H1 (cell line): ENCODE data around the gene PLCZ1. TPM values are rescaled to one million over a fixed set of nuclear protein-coding genes. Genes with fewer than 3 reads are reported as not detected.

Source experiments
- CTCF ChIA-PET: fragments of 300-600 bp; sonication (Branson Sonifier 250); formaldehyde crosslinking; loops from one replicate; lab custom pipeline; 2021; ENCODE audit not compliant: partially characterized antibody; lab: Charles Lee
- POLR2A ChIA-PET: fragments of 300-600 bp; sonication (Branson Sonifier 250); formaldehyde crosslinking; loops from one replicate; lab custom pipeline; 2021; ENCODE audit warnings: inconsistent platforms; ENCODE audit not compliant: partially characterized antibody; lab: Charles Lee
- DNase-seq, 2 experiments: peaks; one replicate each; pipeline versions ENCODE4 v3.0.0 to v3.0.0-alpha.2; 2010 to 2022; ENCODE audit warnings: low spot score in 2 of 2, low read depth in 1 of 2, mixed read lengths in 1 of 2
- FAIRE-seq: peaks from 2 replicates; lab custom pipeline; 2011; peaks lifted over from hg19 to GRCh38; lab: Jason Lieb, UNC
- H2AFZ ChIP-seq: 2 replicates; pipeline ENCODE4 v1.8.1; 2012; ENCODE audit warnings: low read length, inconsistent platforms
- H2AK5ac ChIP-seq: 2 replicates; pipeline ENCODE4 v1.6.1; 2013; ENCODE audit warnings: low read depth, low read length
- H2BK120ac ChIP-seq: replicated peaks from 2 replicates; pipeline ENCODE3; 2013; ENCODE audit warnings: low read depth, low read length, inconsistent platforms
- H2BK12ac ChIP-seq: 2 replicates; pipeline ENCODE4 v1.6.1; 2013; ENCODE audit warnings: low read depth, low read length
- H2BK15ac ChIP-seq: 2 replicates; pipeline ENCODE4 v1.6.1; 2013; ENCODE audit warnings: low read length
- H2BK20ac ChIP-seq: 2 replicates; pipeline ENCODE4 v1.6.1; 2013; ENCODE audit warnings: low read length
- H2BK5ac ChIP-seq: 2 replicates; pipeline ENCODE4 v1.6.1; 2013; ENCODE audit warnings: low read depth, low read length
- H3K14ac ChIP-seq: 2 replicates; pipeline ENCODE4 v1.6.1; 2013; ENCODE audit warnings: inconsistent platforms; ENCODE audit not compliant: insufficient read length
- H3K18ac ChIP-seq: 2 replicates; pipeline ENCODE4 v1.6.1; 2013; ENCODE audit warnings: low read length; ENCODE audit errors: extremely low read depth
- H3K23ac ChIP-seq: 2 replicates; pipeline ENCODE4 v1.6.1; 2013; ENCODE audit warnings: inconsistent platforms; ENCODE audit not compliant: insufficient read length
- H3K23me2 ChIP-seq: 2 replicates; pipeline ENCODE4 v1.6.1; 2013; ENCODE audit warnings: low read depth, low read length
- H3K27ac ChIP-seq: 2 replicates; pipeline ENCODE4 v1.6.1; 2011; ENCODE audit warnings: low read depth, low read length, inconsistent platforms
- H3K27me3 ChIP-seq, 4 experiments: replicated peaks in 1 of 4; 1 replicate in 1 of 4; 2 replicates in 3 of 4; pipeline versions ENCODE4 v1.6.1 to v1.8.1; 2011 to 2013; ENCODE audit warnings: low read length in 3 of 4, mild to moderate bottlenecking in 3 of 4, inconsistent platforms in 2 of 4, mixed read lengths in 2 of 4, moderate library complexity in 1 of 4; ENCODE audit not compliant: control insufficient read depth in 3 of 4, insufficient read depth in 3 of 4; ENCODE audit errors: extremely low read depth in 1 of 4
- H3K36me3 ChIP-seq, 4 experiments: 2 replicates each; pipeline versions ENCODE4 v1.6.1 to v1.8.1; 2011 to 2013; ENCODE audit warnings: mild to moderate bottlenecking in 4 of 4, low read length in 3 of 4, moderate library complexity in 2 of 4, control low read depth in 1 of 4, inconsistent platforms in 1 of 4; ENCODE audit not compliant: insufficient read depth in 4 of 4, control insufficient read depth in 2 of 4
- H3K4ac ChIP-seq: replicated peaks from 2 replicates; pipeline ENCODE3; 2013; ENCODE audit warnings: low read length, low read depth, mixed read lengths, inconsistent platforms; ENCODE audit not compliant: insufficient read length
- H3K4me1 ChIP-seq, 4 experiments: replicated peaks in 1 of 4; 1 replicate in 1 of 4; 2 replicates in 3 of 4; pipeline versions ENCODE4 v1.6.1 to v1.8.1; 2011 to 2013; ENCODE audit warnings: low read length in 3 of 4, inconsistent platforms in 2 of 4, mixed read lengths in 1 of 4; ENCODE audit not compliant: insufficient read depth in 4 of 4, control insufficient read depth in 3 of 4
- H3K4me2 ChIP-seq, 2 experiments: 2 replicates each; pipeline versions ENCODE4 v1.6.1 to v1.8.1; 2011 to 2013; ENCODE audit warnings: low read depth in 2 of 2, low read length in 2 of 2, control low read depth in 1 of 2, inconsistent platforms in 1 of 2, mild to moderate bottlenecking in 1 of 2; ENCODE audit not compliant: insufficient read depth in 1 of 2
- H3K4me3 ChIP-seq, 4 experiments: fragments of 200-600, 300-600 bp in 1 of 4; sonication (generic), shearing (Covaris generic), sonication (Bioruptor Twin) in 1 of 4; 2 replicates each; pipeline versions ENCODE4 v1.5.1 to v1.8.1; 2011 to 2016; ENCODE audit warnings: low read length in 4 of 4, low read depth in 3 of 4, control low read depth in 2 of 4, inconsistent platforms in 2 of 4, mild to moderate bottlenecking in 2 of 4, mixed read lengths in 1 of 4, moderate library complexity in 1 of 4; ENCODE audit not compliant: insufficient read depth in 2 of 4; ENCODE audit errors: extremely low read depth in 1 of 4
- H3K56ac ChIP-seq: replicated peaks from 2 replicates; pipeline ENCODE3; 2013; ENCODE audit warnings: low read depth, mild to moderate bottlenecking, mixed read lengths, low read length, inconsistent platforms; ENCODE audit not compliant: insufficient read length
- H3K79me1 ChIP-seq: 2 replicates; pipeline ENCODE4 v1.6.1; 2013; ENCODE audit warnings: low read depth, low read length, control low read depth
- H3K79me2 ChIP-seq, 2 experiments: 2 replicates each; pipeline versions ENCODE4 v1.6.1 to v1.8.1; 2012 to 2013; ENCODE audit warnings: low read length in 2 of 2, mild to moderate bottlenecking in 2 of 2, inconsistent platforms in 1 of 2; ENCODE audit not compliant: insufficient read depth in 2 of 2, control insufficient read depth in 1 of 2
- H3K9ac ChIP-seq, 4 experiments: replicated peaks in 1 of 4; 1 replicate in 1 of 4; 2 replicates in 3 of 4; pipeline versions ENCODE4 v1.6.1 to v1.8.1; 2011 to 2013; ENCODE audit warnings: low read depth in 3 of 4, low read length in 3 of 4, control low read depth in 2 of 4, mild to moderate bottlenecking in 2 of 4, moderate library complexity in 2 of 4, inconsistent platforms in 1 of 4; ENCODE audit errors: extremely low read depth in 1 of 4
- H3K9me3 ChIP-seq, 2 experiments: 2 replicates each; pipeline versions ENCODE4 v1.6.1 to v1.8.1; 2012 to 2013; ENCODE audit warnings: mild to moderate bottlenecking in 2 of 2, moderate library complexity in 2 of 2, control low read depth in 1 of 2, inconsistent platforms in 1 of 2, low read depth in 1 of 2, low read length in 1 of 2, mixed read lengths in 1 of 2; ENCODE audit not compliant: insufficient read depth in 2 of 2
- H4K20me1 ChIP-seq, 2 experiments: replicated peaks in 1 of 2; 2 replicates each; pipeline versions ENCODE3 to v1.8.1; 2011 to 2013; ENCODE audit warnings: inconsistent platforms in 2 of 2, low read length in 2 of 2, mild to moderate bottlenecking in 1 of 2; ENCODE audit not compliant: insufficient read depth in 2 of 2, control insufficient read depth in 1 of 2
- H4K5ac ChIP-seq: 2 replicates; pipeline ENCODE4 v1.6.1; 2013; ENCODE audit warnings: low read length, low read depth, mixed read lengths, inconsistent platforms; ENCODE audit not compliant: insufficient read length
- H4K8ac ChIP-seq: 2 replicates; pipeline ENCODE4 v1.8.0; 2013; ENCODE audit warnings: mild to moderate bottlenecking, moderate library complexity, low read length, inconsistent platforms; ENCODE audit not compliant: insufficient read depth; ENCODE audit errors: extremely low read depth
- H4K91ac ChIP-seq: replicated peaks from 2 replicates; pipeline ENCODE3; 2013; ENCODE audit warnings: low read length, mixed read lengths, inconsistent platforms; ENCODE audit not compliant: insufficient read length
- BCL11A ChIP-seq, 2 experiments: IDR thresholded peaks; one replicate each; pipeline ENCODE4 v1.6.1; 2011; ENCODE audit warnings: low read depth in 2 of 2, low read length in 2 of 2, mild to moderate bottlenecking in 2 of 2
- EGR1 ChIP-seq: IDR thresholded peaks from 2 replicates; pipeline ENCODE4 v1.6.1; 2011; ENCODE audit warnings: low read depth, low read length, borderline replicate concordance
- EP300 ChIP-seq, 2 experiments: IDR thresholded peaks; 1 replicate in 1 of 2; 2 replicates in 1 of 2; pipeline ENCODE4 v1.6.1; 2011 to 2012; ENCODE audit warnings: low read depth in 2 of 2, low read length in 2 of 2, mild to moderate bottlenecking in 2 of 2, borderline replicate concordance in 1 of 2, inconsistent platforms in 1 of 2, moderate library complexity in 1 of 2
- JUN ChIP-seq: IDR thresholded peaks from 2 replicates; pipeline ENCODE4 v1.6.1; 2011; ENCODE audit warnings: low read depth, mild to moderate bottlenecking, improper control_type of control experiment, low read length
- KDM5A ChIP-seq: fragments of 200-600 bp; IDR thresholded peaks from 2 replicates; pipeline ENCODE4 v1.7.1; 2012; ENCODE audit warnings: mild to moderate bottlenecking, low read length, inconsistent platforms, mixed read lengths
- NANOG ChIP-seq: IDR thresholded peaks from 2 replicates; pipeline ENCODE4 v1.6.1; 2011; ENCODE audit warnings: low read length, low read depth, mild to moderate bottlenecking, inconsistent platforms; ENCODE audit not compliant: insufficient read depth, poor library complexity, severe bottlenecking
- NRF1 ChIP-seq: IDR thresholded peaks from 2 replicates; pipeline ENCODE4 v1.6.1; 2011; ENCODE audit warnings: mild to moderate bottlenecking, low read depth, low read length, improper control_type of control experiment
- PHF8 ChIP-seq: fragments of 200-600 bp; sonication (generic); conservative IDR thresholded peaks from 2 replicates; pipeline ENCODE4 v1.7.1; 2012; ENCODE audit warnings: low read depth, mild to moderate bottlenecking, inconsistent platforms, low read length, moderate library complexity
- POLR2A ChIP-seq, 2 experiments: IDR thresholded peaks; 1 replicate in 1 of 2; 2 replicates in 1 of 2; pipeline ENCODE4 v1.6.1; 2011; ENCODE audit warnings: low read depth in 2 of 2, low read length in 2 of 2, mild to moderate bottlenecking in 2 of 2; ENCODE audit errors: control extremely low read depth in 1 of 2
- RFX5 ChIP-seq: IDR thresholded peaks from 2 replicates; pipeline ENCODE4 v1.6.1; 2011; ENCODE audit warnings: low read depth, low read length, improper control_type of control experiment, borderline replicate concordance
- RXRA ChIP-seq: IDR thresholded peaks from 2 replicates; pipeline ENCODE4 v1.6.1; 2011; ENCODE audit warnings: low read depth, mild to moderate bottlenecking, low read length, moderate library complexity; ENCODE audit not compliant: insufficient read depth
- SAP30 ChIP-seq: fragments of 300-600 bp; sonication (generic); IDR thresholded peaks from 2 replicates; pipeline ENCODE4 v1.7.1; 2012; ENCODE audit warnings: low read length, moderate library complexity, mild to moderate bottlenecking, inconsistent platforms; ENCODE audit not compliant: insufficient read depth, insufficient replicate concordance
- SP4 ChIP-seq: IDR thresholded peaks from 2 replicates; pipeline ENCODE4 v1.6.1; 2012; ENCODE audit warnings: low read length, inconsistent platforms
- TAF1 ChIP-seq: IDR thresholded peaks from 2 replicates; pipeline ENCODE4 v1.6.1; 2011; ENCODE audit warnings: mild to moderate bottlenecking, low read depth, low read length
- WGBS, 2 experiments: shearing (Covaris generic) in 1 of 2; methylation state at CpG; one replicate each; pipeline versions ENCODE4 v1.1.6 to v1.1.7; 2013 to 2015; ENCODE audit warnings: low lambda C conversion rate in 2 of 2, mixed read lengths in 2 of 2, inconsistent platforms in 1 of 2, low coverage in 1 of 2, missing lambda C conversion rate in 1 of 2; ENCODE audit not compliant: insufficient replicate concordance in 2 of 2, insufficient coverage in 1 of 2, insufficient read length in 1 of 2; ENCODE audit errors: extremely low coverage in 1 of 2, missing lambda C conversion rate in 1 of 2; 5-methylcytosine and 5-hydroxymethylcytosine counted together
- polyA plus RNA-seq, 7 experiments: library from polyadenylated mRNA; depleted of rRNA in 3 of 7; stranded (reverse) in 5 of 7; unstranded in 2 of 7; fragments of >200 nt in 5 of 7; fragments of 200-250 nt in 2 of 7; gene quantifications; 1 replicate in 5 of 7; 2 replicates in 1 of 7; 4 replicates in 1 of 7; pipeline versions ENCODE4 v1.2.1 to v1.2.3, GENCODE V29; 2011 to 2013; ENCODE audit warnings: missing spikeins in 2 of 7, mixed read lengths in 2 of 7
- total RNA-seq: library from RNA; stranded (reverse); fragmentation: NEBNext Ultra II Directional; extraction: Animal tissue kit (Norgen Biotek cat#: 25700); gene quantifications from 2 replicates; pipeline ENCODE4 v1.2.1, GENCODE V29; 2021

Gene PLCZ1
- total and polyA plus RNA-seq, 2 of the 8 experiments (the other 6 are each of a cell fraction or from before 2014, with no cell fraction given), result not detected

- Histone ChIP-seq H2BK120ac (no peak overlapping the region), H2BK12ac (no peak overlapping the region), H3K18ac (no peak overlapping the region), H3K4me1 (no peaks in the 10 kb centered on the region), H2BK15ac (no peak overlapping the region), H3K9me3 (peaks cover 0 to 4% of the 10 kb centered on the region in 2 experiments; a peak in 1 of 4 replicates), H2BK20ac (no peak overlapping the region), H3K27ac (no peak overlapping the region), H3K36me3 (no peaks in the 10 kb centered on the region), H4K91ac (no peak overlapping the region), H3K79me1 (no peaks in the 10 kb centered on the region), H3K4me3 (no peak overlapping the region), H3K14ac (no peak overlapping the region), H3K23ac (no peak overlapping the region), H3K27me3 (no peaks in the 10 kb centered on the region), H2AK5ac (no peak overlapping the region), H4K5ac (no peak overlapping the region), H4K20me1 (no peaks in the 10 kb centered on the region), H3K56ac (no peak overlapping the region), H3K23me2 (no peaks in the 10 kb centered on the region), H4K8ac (no peak overlapping the region), H3K9ac (no peak overlapping the region), H2AFZ (no peak overlapping the region), H3K79me2 (no peaks in the 10 kb centered on the region), H3K4me2 (no peak overlapping the region), H3K4ac (no peak overlapping the region), H2BK5ac (no peak overlapping the region)
- no peak for FAIRE-seq
- TF ChIP-seq SP4 (no peak), NANOG (no peak), KDM5A (no peak), EP300 (IDR thresholded peaks at IDR 0.05; ENCODE audit: borderline replicate concordance in 1 of 2, low read depth in 2 of 2, low read length in 2 of 2) (no peak), RFX5 (no peak), JUN (no peak), TAF1 (no peak), POLR2A (IDR thresholded peaks at IDR 0.05; ENCODE audit: control extremely low read depth in 1 of 2, low read depth in 2 of 2, low read length in 2 of 2) (no peak), NRF1 (no peak), SAP30 (no peak), BCL11A (IDR thresholded peaks at IDR 0.05; ENCODE audit: low read depth in 2 of 2, low read length in 2 of 2) (no peak), RXRA (no peak), PHF8 (no peak), EGR1 (no peak)
- no peak for DNase-seq
- POLR2A ChIA-PET, result no interaction called here
- WGBS, 2 experiments, result 89% methylated on average over 1 of the region's 1 CpG; no CpG with 5 or more reads in 1 of the 2 experiments
- CTCF ChIA-PET, result no interaction called here
Measured at GRCh38 chr12:18706798-18707197, 31.0 kb downstream of the PLCZ1 start.
